HUES64 (cell line): ENCODE measurements around the gene SMPX.

ENCODE experiments used
- H3K27ac ChIP-seq: 2 replicates; pipeline ENCODE4 v1.7.0; 2013; ENCODE audit warnings: low read depth, low read length, inconsistent platforms
- H3K27me3 ChIP-seq: 2 replicates; pipeline ENCODE4 v1.6.1; 2013; ENCODE audit warnings: mild to moderate bottlenecking, low read length; ENCODE audit not compliant: insufficient read depth
- H3K36me3 ChIP-seq: 2 replicates; pipeline ENCODE4 v1.6.1; 2013; ENCODE audit warnings: mild to moderate bottlenecking, low read length; ENCODE audit not compliant: insufficient read depth
- H3K4me1 ChIP-seq: 2 replicates; pipeline ENCODE4 v1.6.1; 2013; ENCODE audit warnings: mild to moderate bottlenecking, low read length, moderate library complexity; ENCODE audit not compliant: insufficient read depth
- H3K4me3 ChIP-seq: 2 replicates; pipeline ENCODE4 v1.5.1; 2013; ENCODE audit warnings: mild to moderate bottlenecking, low read length, moderate library complexity
- H3K9ac ChIP-seq: 2 replicates; pipeline ENCODE4 v1.6.1; 2013; ENCODE audit warnings: mild to moderate bottlenecking, low read depth, low read length
- H3K9me3 ChIP-seq: 2 replicates; pipeline ENCODE4 v1.6.1; 2013; ENCODE audit warnings: low read depth, low read length; ENCODE audit not compliant: insufficient read depth
- WGBS: fragments of 150-250, 120-280 bp; methylation state at CpG from one replicate; pipeline ENCODE4 v1.1.7; 2013; ENCODE audit warnings: missing lambda C conversion rate; 5-methylcytosine and 5-hydroxymethylcytosine counted together

The SMPX gene

GRCh38 chrX:21730026-21730425, 27.9 kb downstream of the SMPX start:
- Histone ChIP-seq H3K4me3 (no peak overlapping the region), H3K27me3 (no peaks in the 10 kb centered on the region), H3K4me1 (peaks cover 6% of the 10 kb centered on the region; the same call in 1 of the 2 replicates), H3K9me3 (no peaks in the 10 kb centered on the region), H3K27ac (no peak overlapping the region), H3K9ac (no peak overlapping the region), H3K36me3 (no peaks in the 10 kb centered on the region)

- 93% methylated on average over 3 of the region's 3 CpGs for WGBS
- H3K36me3 ChIP-seq: no peaks in the 10 kb centered on the region
- H3K4me3 ChIP-seq: no peak overlapping the region
- no peaks in the 10 kb centered on the region for H3K27me3 ChIP-seq
- H3K4me1 ChIP-seq: peaks cover 6% of the 10 kb centered on the region; the same call in 1 of the 2 replicates
- H3K9ac ChIP-seq: no peak overlapping the region
- no peak overlapping the region for H3K27ac ChIP-seq
- no peaks in the 10 kb centered on the region for H3K9me3 ChIP-seq
These were observed 29.5 kb downstream of the SMPX start for GRCh38 chrX:21728276-21728968.

GRCh38 chrX:21725916-21726315, 32.0 kb downstream of the SMPX start:
- no peaks in the 10 kb centered on the region for H3K36me3 ChIP-seq
- H3K9ac ChIP-seq: no peak overlapping the region
- H3K9me3 ChIP-seq: no peaks in the 10 kb centered on the region
- H3K4me1 ChIP-seq: peaks cover 6% of the 10 kb centered on the region; the same call in 1 of the 2 replicates
- H3K27me3 ChIP-seq: no peaks in the 10 kb centered on the region
- no peak overlapping the region for H3K27ac ChIP-seq
- WGBS: 91% methylated on average over 6 of the region's 6 CpGs
- H3K4me3 ChIP-seq: no peak overlapping the region

GRCh38 chrX:21725496-21725895, 32.4 kb downstream of the SMPX start:
- H3K9ac ChIP-seq: no peak overlapping the region
- WGBS: 27% methylated on average over 1 of the region's 2 CpGs
- H3K36me3 ChIP-seq: no peaks in the 10 kb centered on the region
- peaks cover 6% of the 10 kb centered on the region; the same call in 1 of the 2 replicates for H3K4me1 ChIP-seq
- no peaks in the 10 kb centered on the region for H3K27me3 ChIP-seq
- H3K27ac ChIP-seq: no peak overlapping the region
- H3K9me3 ChIP-seq: no peaks in the 10 kb centered on the region
- H3K4me3 ChIP-seq: no peak overlapping the region

- peaks cover 6% of the 10 kb centered on the region; the same call in 1 of the 2 replicates for H3K4me1 ChIP-seq
- H3K4me3 ChIP-seq: no peak overlapping the region
- no peaks in the 10 kb centered on the region for H3K9me3 ChIP-seq
- 93% methylated on average over 4 of the region's 4 CpGs for WGBS
- H3K36me3 ChIP-seq: no peaks in the 10 kb centered on the region
- H3K27ac ChIP-seq: no peak overlapping the region
- H3K27me3 ChIP-seq: no peaks in the 10 kb centered on the region
- no peak overlapping the region for H3K9ac ChIP-seq
These were observed 34.1 kb downstream of the SMPX start for GRCh38 chrX:21723814-21724213.

GRCh38 chrX:21723084-21723483, 34.8 kb downstream of the SMPX start:
- Histone ChIP-seq H3K4me1 (peaks cover 5% of the 10 kb centered on the region; the same call in 1 of the 2 replicates), H3K27me3 (no peaks in the 10 kb centered on the region), H3K9ac (no peak overlapping the region), H3K9me3 (no peaks in the 10 kb centered on the region), H3K36me3 (no peaks in the 10 kb centered on the region), H3K4me3 (no peak overlapping the region), H3K27ac (no peak overlapping the region)

- Histone ChIP-seq H3K9me3 (no peaks in the 10 kb centered on the region), H3K9ac (no peak overlapping the region), H3K27me3 (no peaks in the 10 kb centered on the region), H3K4me3 (no peak overlapping the region), H3K36me3 (no peaks in the 10 kb centered on the region), H3K27ac (no peak overlapping the region), H3K4me1 (no peaks in the 10 kb centered on the region)
- WGBS: 94% methylated on average over 3 of the region's 3 CpGs
These were observed 36.7 kb downstream of the SMPX start for GRCh38 chrX:21721195-21721594.

- no peaks in the 10 kb centered on the region for H3K9me3 ChIP-seq
- H3K27me3 ChIP-seq: no peaks in the 10 kb centered on the region
- H3K4me1 ChIP-seq: no peaks in the 10 kb centered on the region
- no peaks in the 10 kb centered on the region for H3K36me3 ChIP-seq
- H3K27ac ChIP-seq: no peak overlapping the region
- no peak overlapping the region for H3K9ac ChIP-seq
- 95% methylated on average over 5 of the region's 5 CpGs for whole genome bisulfite sequencing
- H3K4me3 ChIP-seq: no peak overlapping the region
These were observed 39.3 kb downstream of the SMPX start for GRCh38 chrX:21718575-21718974.

GRCh38 chrX:21717802-21718201, 40.1 kb downstream of the SMPX start:
- Histone ChIP-seq H3K4me1 (no peaks in the 10 kb centered on the region), H3K9me3 (no peaks in the 10 kb centered on the region), H3K27me3 (no peaks in the 10 kb centered on the region), H3K27ac (no peak overlapping the region), H3K4me3 (no peak overlapping the region), H3K9ac (no peak overlapping the region), H3K36me3 (no peaks in the 10 kb centered on the region)
- WGBS: 97% methylated on average over 7 of the region's 7 CpGs

GRCh38 chrX:21715825-21716224, 42.1 kb downstream of the SMPX start:
- no peaks in the 10 kb centered on the region for H3K4me1 ChIP-seq
- no peaks in the 10 kb centered on the region for H3K36me3 ChIP-seq
- no peak overlapping the region for H3K27ac ChIP-seq
- WGBS: 90% methylated on average over 2 of the region's 2 CpGs
- H3K9ac ChIP-seq: no peak overlapping the region
- H3K9me3 ChIP-seq: no peaks in the 10 kb centered on the region
- no peaks in the 10 kb centered on the region for H3K27me3 ChIP-seq
- no peak overlapping the region for H3K4me3 ChIP-seq

GRCh38 chrX:21715337-21715736, 42.6 kb downstream of the SMPX start:
- WGBS: 75% methylated on average over 1 of the region's 2 CpGs

GRCh38 chrX:21711848-21712197, 46.1 kb downstream of the SMPX start:
- WGBS: 96% methylated on average over 2 of the region's 2 CpGs
- no peaks in the 10 kb centered on the region for H3K27me3 ChIP-seq
- H3K9ac ChIP-seq: no peak overlapping the region
- no peaks in the 10 kb centered on the region for H3K4me1 ChIP-seq
- H3K27ac ChIP-seq: no peak overlapping the region
- no peaks in the 10 kb centered on the region for H3K36me3 ChIP-seq
- no peak overlapping the region for H3K4me3 ChIP-seq
- no peaks in the 10 kb centered on the region for H3K9me3 ChIP-seq

More at GRCh38 chrX:21715337-21715736, 42.6 kb downstream of the SMPX start:
- Histone ChIP-seq H3K27me3 (no peaks in the 10 kb centered on the region), H3K36me3 (no peaks in the 10 kb centered on the region), H3K4me1 (no peaks in the 10 kb centered on the region), H3K9ac (no peak overlapping the region), H3K4me3 (no peak overlapping the region), H3K27ac (no peak overlapping the region), H3K9me3 (no peaks in the 10 kb centered on the region)
